SU-DHL-6 (cell line): ENCODE results near the gene RGS6.

Source experiments
- H2AFZ ChIP-seq: fragments of 200-600 bp; sonication (generic); 2 replicates; pipeline ENCODE4 v1.6.1; 2014; ENCODE audit warnings: low read depth, mild to moderate bottlenecking, moderate library complexity, mixed read lengths, antibody characterized with exemption, low read length; ENCODE audit not compliant: severe bottlenecking
- H3F3A ChIP-seq: fragments of 200-600 bp; shearing (Covaris generic); 2 replicates; pipeline ENCODE4 v1.6.0; 2016; ENCODE audit warnings: antibody characterized with exemption, mild to moderate bottlenecking; ENCODE audit not compliant: insufficient read depth
- H3K27ac ChIP-seq: fragments of 200-600 bp; sonication (generic); 2 replicates; pipeline ENCODE4 v1.5.1; 2016; ENCODE audit warnings: low read depth, mild to moderate bottlenecking, low read length, moderate library complexity, mixed read lengths
- H3K27me3 ChIP-seq: fragments of 200-600 bp; sonication (generic), shearing (Covaris generic); 2 replicates; pipeline ENCODE4 v1.6.0; 2014; ENCODE audit warnings: mild to moderate bottlenecking, low read length
- H3K36me3 ChIP-seq: fragments of 200-600 bp; sonication (generic); 2 replicates; pipeline ENCODE4 v1.6.1; 2014; ENCODE audit warnings: mild to moderate bottlenecking, low read length, mixed read lengths
- H3K4me2 ChIP-seq: fragments of 300-600, 200-600 bp; shearing (Covaris generic), sonication (generic); 2 replicates; pipeline ENCODE4 v1.6.0; 2014; ENCODE audit warnings: low read length, low read depth, mild to moderate bottlenecking; ENCODE audit not compliant: poor library complexity, severe bottlenecking
- H3K4me3 ChIP-seq: fragments of 200-600 bp; sonication (generic); 2 replicates; pipeline ENCODE4 v1.5.1; 2014; ENCODE audit warnings: antibody characterized with exemption, low read length, mild to moderate bottlenecking, mixed read lengths; ENCODE audit not compliant: insufficient read depth, poor library complexity, severe bottlenecking
- H3K79me2 ChIP-seq: fragments of 200-600 bp; sonication (generic); 2 replicates; pipeline ENCODE4 v1.6.1; 2014; ENCODE audit warnings: mild to moderate bottlenecking, low read length, moderate library complexity; ENCODE audit not compliant: insufficient read depth
- H3K9ac ChIP-seq: fragments of 200-600 bp; sonication (generic); 2 replicates; pipeline ENCODE4 v1.7.0; 2014; ENCODE audit warnings: mild to moderate bottlenecking, low read length
- H3K9me2 ChIP-seq: fragments of 200-600 bp; sonication (generic); replicated peaks from 2 replicates; pipeline ENCODE4 v1.6.1; 2014; ENCODE audit warnings: low read length; ENCODE audit not compliant: insufficient read depth
- H3K9me3 ChIP-seq: fragments of 200-600 bp; sonication (generic); 2 replicates; pipeline ENCODE4 v1.6.1; 2014; ENCODE audit warnings: low read length, mixed read lengths; ENCODE audit not compliant: insufficient read depth
- H4K20me1 ChIP-seq: fragments of 200-600 bp; sonication (generic); 2 replicates; pipeline ENCODE4 v1.6.1; 2014; ENCODE audit warnings: low read depth, mild to moderate bottlenecking, antibody characterized with exemption, low read length, moderate library complexity, mixed read lengths
- CTCF ChIP-seq: fragments of 200-600 bp; sonication (generic); IDR thresholded peaks from one replicate; pipeline ENCODE4 v1.5.1; 2017; ENCODE audit warnings: antibody characterized with exemption, mild to moderate bottlenecking, low read length, moderate library complexity; ENCODE audit not compliant: insufficient read depth, poor library complexity, severe bottlenecking
- EZH2phosphoT487 ChIP-seq: fragments of 200-600 bp; sonication (generic), shearing (Covaris generic); conservative IDR thresholded peaks from 2 replicates; pipeline ENCODE4 v1.6.1; 2018; ENCODE audit warnings: mild to moderate bottlenecking, antibody characterized with exemption, low read length, moderate library complexity, mixed read lengths

RGS6 gene

GRCh38 chr14:72608391-72609204 lies 676.4 kb downstream of the RGS6 start:
- H3K9me2 ChIP-seq: no peaks in the 10 kb centered on the region
- no peak overlapping the region for H2AFZ ChIP-seq
- no peaks in the 10 kb centered on the region for H3K27me3 ChIP-seq
- no peak overlapping the region for H3K27ac ChIP-seq
- H3K79me2 ChIP-seq: no peaks in the 10 kb centered on the region
- no peak overlapping the region for H3K4me3 ChIP-seq
- H4K20me1 ChIP-seq: no peaks in the 10 kb centered on the region
- no peak for TF ChIP-seq EZH2phosphoT487
- no peak for TF ChIP-seq CTCF
- no peaks in the 10 kb centered on the region for H3K9me3 ChIP-seq
- H3K9ac ChIP-seq: no peak overlapping the region
- H3F3A ChIP-seq: no peaks in the 10 kb centered on the region
- no peak overlapping the region for H3K4me2 ChIP-seq
- H3K36me3 ChIP-seq: no peaks in the 10 kb centered on the region

DNA sequence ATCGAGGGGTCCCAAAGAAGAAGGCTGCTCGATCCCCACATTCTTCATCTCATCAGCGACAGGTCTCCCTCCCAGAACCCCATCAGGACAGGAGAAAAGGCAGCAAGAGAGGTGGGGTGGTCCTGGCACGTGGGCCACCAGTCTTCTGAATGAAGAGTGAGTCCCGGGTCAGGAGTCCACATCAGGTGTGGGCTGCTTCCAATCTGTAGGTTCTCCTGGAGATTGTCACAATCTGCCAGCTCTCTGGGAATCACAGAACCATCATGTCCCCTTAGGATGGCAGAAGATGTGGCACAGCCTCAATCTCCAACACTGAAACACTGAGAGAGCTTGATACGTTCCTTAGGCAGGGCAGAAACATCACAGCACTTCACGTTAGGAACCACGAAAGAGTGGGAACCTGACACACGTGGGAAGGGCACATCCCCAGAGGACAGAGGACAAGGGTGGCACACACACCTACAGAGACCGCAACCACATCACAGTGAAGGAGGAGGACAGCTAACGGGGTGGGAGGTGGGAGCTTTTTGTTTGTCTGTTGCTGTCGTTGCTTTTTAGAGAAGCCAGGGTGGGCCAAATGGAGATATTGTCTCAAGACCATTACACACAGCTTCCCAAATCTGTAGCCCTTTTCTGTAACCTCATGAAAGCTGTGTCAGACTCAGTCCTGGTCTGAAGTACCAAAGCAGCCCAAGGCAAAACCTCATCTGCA lies 677.1 kb downstream of the RGS6 start:
- TF ChIP-seq CTCF (no peak), EZH2phosphoT487 (no peak)
- Histone ChIP-seq H3K27ac (no peak overlapping the region), H2AFZ (no peak overlapping the region), H3K4me2 (no peak overlapping the region), H3K4me3 (no peak overlapping the region), H3K9ac (no peak overlapping the region), H3K79me2 (no peaks in the 10 kb centered on the region), H4K20me1 (no peaks in the 10 kb centered on the region), H3K27me3 (no peaks in the 10 kb centered on the region), H3K9me3 (no peaks in the 10 kb centered on the region), H3F3A (no peaks in the 10 kb centered on the region), H3K9me2 (no peaks in the 10 kb centered on the region), H3K36me3 (no peaks in the 10 kb centered on the region)

DNA sequence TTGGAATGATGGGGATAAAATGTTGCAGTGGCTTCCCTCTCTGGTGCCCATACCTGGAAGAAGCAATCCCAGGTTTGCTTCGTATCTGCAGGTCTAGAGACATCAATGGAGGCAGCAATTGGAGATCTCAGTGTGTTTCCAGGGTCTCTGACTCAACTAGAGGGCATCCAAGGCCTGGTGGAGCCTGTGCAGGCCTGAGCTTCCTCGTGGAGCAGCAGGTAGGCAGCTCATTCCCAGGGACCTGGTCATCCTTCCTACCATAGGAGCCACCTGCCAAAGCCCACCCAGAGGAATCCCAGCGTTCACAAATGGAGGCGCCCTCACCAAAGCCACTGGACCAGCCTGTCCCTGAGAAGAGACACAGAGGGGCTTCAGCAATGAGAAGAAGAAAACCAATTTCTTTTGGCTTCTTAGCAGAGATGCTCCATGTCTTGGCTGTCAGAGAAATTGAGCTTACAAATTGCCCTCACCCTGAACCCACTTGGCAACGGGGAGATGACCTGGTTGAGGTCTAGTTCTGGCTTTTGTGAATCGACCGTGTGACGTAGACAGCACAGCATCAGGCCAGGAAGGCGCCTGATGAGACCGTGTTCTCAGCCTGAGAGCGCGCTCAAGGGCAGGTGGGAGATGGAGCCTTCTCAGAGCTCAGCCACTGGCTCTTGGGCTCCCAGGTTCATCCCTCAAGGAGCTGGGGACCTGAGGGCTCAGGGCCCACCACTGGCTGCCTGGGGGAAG lies 678.0 kb downstream of the RGS6 start:
- Histone ChIP-seq H3K36me3 (no peaks in the 10 kb centered on the region), H4K20me1 (no peaks in the 10 kb centered on the region), H3F3A (no peaks in the 10 kb centered on the region), H3K79me2 (no peaks in the 10 kb centered on the region), H3K4me2 (no peak overlapping the region), H3K27ac (no peak overlapping the region), H3K27me3 (no peaks in the 10 kb centered on the region), H3K9me3 (no peaks in the 10 kb centered on the region), H3K9me2 (no peaks in the 10 kb centered on the region), H3K9ac (no peak overlapping the region), H3K4me3 (no peak overlapping the region), H2AFZ (no peak overlapping the region)
- TF ChIP-seq EZH2phosphoT487 (no peak), CTCF (no peak)
